Panc1 (cell line): ENCODE data around the gene GCN1. TPM values are rescaled to one million over a fixed set of nuclear protein-coding genes. Genes with fewer than 3 reads are reported as not detected.

Experiments
- ATAC-seq: fragments of 200-7000 bp; cut with Tn5 transposase; 2 replicates; pipeline ENCODE4 v1.9.1; 2020; ENCODE audit warnings: mild to moderate bottlenecking, moderate library complexity
- BruUV-seq: library from RNA; stranded (reverse); fragments of 400-500 nt; replicated peaks from 2 replicates; lab custom pipeline; 2021; lab: Mats Ljungman, UMichigan
- CTCF ChIA-PET: fragments of 300-600 bp; sonication (Branson Sonifier 250); formaldehyde crosslinking; loops from one replicate; lab custom pipeline; 2022; ENCODE audit warnings: antibody characterized with exemption; lab: Charles Lee
- POLR2A ChIA-PET: fragments of 300-600 bp; sonication (Branson Sonifier 250); formaldehyde crosslinking; loops from one replicate; lab custom pipeline; 2022; ENCODE audit warnings: antibody characterized with exemption; lab: Charles Lee
- DNase-seq: peaks from one replicate; pipeline ENCODE4 v3.0.0-alpha.2; 2010; ENCODE audit warnings: low read depth, low spot score
- H3K27ac ChIP-seq: 2 replicates; pipeline ENCODE4 v1.5.1; 2011; ENCODE audit warnings: mild to moderate bottlenecking, low read length, inconsistent platforms
- H3K27me3 ChIP-seq: fragments of 200-500 bp; sonication (Bioruptor generic); 2 replicates; pipeline ENCODE4 v1.6.0; 2014; ENCODE audit warnings: low read length, inconsistent platforms; ENCODE audit not compliant: control insufficient read depth, insufficient read depth
- H3K36me3 ChIP-seq: fragments of 200-500 bp; sonication (Bioruptor generic); 2 replicates; pipeline ENCODE4 v1.5.1; 2014; ENCODE audit warnings: inconsistent platforms, mild to moderate bottlenecking, low read length, moderate library complexity; ENCODE audit not compliant: control insufficient read depth, insufficient read depth
- H3K4me1 ChIP-seq: 2 replicates; pipeline ENCODE4 v1.5.1; 2011; ENCODE audit warnings: inconsistent platforms, mild to moderate bottlenecking, low read length, moderate library complexity; ENCODE audit not compliant: control insufficient read depth, insufficient read depth
- H3K4me3 ChIP-seq, 2 experiments: 2 replicates each; pipeline ENCODE4 v1.5.1; 2011 to 2012; ENCODE audit warnings: low read depth in 2 of 2, low read length in 2 of 2, mild to moderate bottlenecking in 2 of 2, inconsistent platforms in 1 of 2, moderate library complexity in 1 of 2
- H3K9me3 ChIP-seq: fragments of 200-500 bp; sonication (Bioruptor generic); 2 replicates; pipeline ENCODE4 v1.5.1; 2014; ENCODE audit warnings: low read depth, mild to moderate bottlenecking, inconsistent platforms, low read length, moderate library complexity; ENCODE audit not compliant: control insufficient read depth, insufficient read depth
- CTCF ChIP-seq: fragments of 450-650 bp; IDR thresholded peaks from 2 replicates; pipeline ENCODE4 v1.5.1; 2017; ENCODE audit warnings: mild to moderate bottlenecking
- POLR2AphosphoS5 ChIP-seq: IDR thresholded peaks from 2 replicates; pipeline ENCODE4 v1.6.1; 2012; ENCODE audit warnings: mild to moderate bottlenecking, low read depth, low read length, moderate library complexity
- SIN3A ChIP-seq: IDR thresholded peaks from 2 replicates; pipeline ENCODE4 v1.6.1; 2012; ENCODE audit warnings: low read depth, mild to moderate bottlenecking, low read length, moderate library complexity, borderline replicate concordance; ENCODE audit not compliant: insufficient read depth
- TCF7L2 ChIP-seq: IDR thresholded peaks from 2 replicates; pipeline ENCODE4 v1.6.1; 2011; ENCODE audit warnings: mild to moderate bottlenecking, low read depth, low read length, inconsistent platforms
- in situ Hi-C: cut with HindIII; loops from 2 replicates; pipeline ENCODE4 v1.10.0; 2016; ENCODE audit warnings: low sequenced_read_pairs, low pct_unique_long_range_greater_than_20kb
- intact Hi-C: fragments of 100-400 bp; cut with micrococcal nuclease; formaldehyde crosslinking; loops from one replicate; pipeline ENCODE4 v1.10.0; 2022; ENCODE audit not compliant: unreplicated experiment
- total RNA-seq: library from RNA; stranded (reverse); gene quantifications from one replicate; pipeline ENCODE4 v1.2.1, GENCODE V29; 2021; ENCODE audit not compliant: unreplicated experiment
- TF ChIP-seq, protein P1 (sequence below), 2 experiments: IDR thresholded peaks; 2 replicates each; pipeline ENCODE4 v1.6.1; 2011 to 2012; ENCODE audit warnings: low read depth in 2 of 2, control low read depth in 1 of 2, low read length in 1 of 2, mild to moderate bottlenecking in 1 of 2, moderate library complexity in 1 of 2; ENCODE audit not compliant: insufficient read depth in 1 of 2

Gene GCN1
- total RNA-seq, 1 experiment from 2014 or later: 175 TPM

GRCh38 chr12:120235369-120236323 lies 41.1 kb upstream of the GCN1 start:
- no peak for ATAC-seq
- no TSS peak for BruUV-seq
- H3K4me1 ChIP-seq: peaks cover 96% of the 10 kb centered on the region
- ChIA-PET CTCF (interaction anchor here (0.7 to 1.7 kb wide), 8 partner anchors 10 to 30 kb away, joined by 3 to 5 read pairs (median 3); partner anchors contain the start of gene PXN), POLR2A (interaction anchor here (0.6 to 1.6 kb wide), 6 partner anchors 10 to 56 kb away, joined by 3 to 11 read pairs (median 4); partner anchors contain the start of genes RNU4-2 and RPLP0)
- H3K27ac ChIP-seq: peak overlapping the region; percentile 100
- intact Hi-C loops (no loop called here), in situ Hi-C loops (no loop called here)
- H3K9me3 ChIP-seq: no peaks in the 10 kb centered on the region
- no peaks in the 10 kb centered on the region for H3K36me3 ChIP-seq
- TF ChIP-seq SIN3A (no peak), POLR2AphosphoS5 (no peak), CTCF (no peak), TCF7L2 (no peak)
- TF ChIP-seq, protein P1, sequence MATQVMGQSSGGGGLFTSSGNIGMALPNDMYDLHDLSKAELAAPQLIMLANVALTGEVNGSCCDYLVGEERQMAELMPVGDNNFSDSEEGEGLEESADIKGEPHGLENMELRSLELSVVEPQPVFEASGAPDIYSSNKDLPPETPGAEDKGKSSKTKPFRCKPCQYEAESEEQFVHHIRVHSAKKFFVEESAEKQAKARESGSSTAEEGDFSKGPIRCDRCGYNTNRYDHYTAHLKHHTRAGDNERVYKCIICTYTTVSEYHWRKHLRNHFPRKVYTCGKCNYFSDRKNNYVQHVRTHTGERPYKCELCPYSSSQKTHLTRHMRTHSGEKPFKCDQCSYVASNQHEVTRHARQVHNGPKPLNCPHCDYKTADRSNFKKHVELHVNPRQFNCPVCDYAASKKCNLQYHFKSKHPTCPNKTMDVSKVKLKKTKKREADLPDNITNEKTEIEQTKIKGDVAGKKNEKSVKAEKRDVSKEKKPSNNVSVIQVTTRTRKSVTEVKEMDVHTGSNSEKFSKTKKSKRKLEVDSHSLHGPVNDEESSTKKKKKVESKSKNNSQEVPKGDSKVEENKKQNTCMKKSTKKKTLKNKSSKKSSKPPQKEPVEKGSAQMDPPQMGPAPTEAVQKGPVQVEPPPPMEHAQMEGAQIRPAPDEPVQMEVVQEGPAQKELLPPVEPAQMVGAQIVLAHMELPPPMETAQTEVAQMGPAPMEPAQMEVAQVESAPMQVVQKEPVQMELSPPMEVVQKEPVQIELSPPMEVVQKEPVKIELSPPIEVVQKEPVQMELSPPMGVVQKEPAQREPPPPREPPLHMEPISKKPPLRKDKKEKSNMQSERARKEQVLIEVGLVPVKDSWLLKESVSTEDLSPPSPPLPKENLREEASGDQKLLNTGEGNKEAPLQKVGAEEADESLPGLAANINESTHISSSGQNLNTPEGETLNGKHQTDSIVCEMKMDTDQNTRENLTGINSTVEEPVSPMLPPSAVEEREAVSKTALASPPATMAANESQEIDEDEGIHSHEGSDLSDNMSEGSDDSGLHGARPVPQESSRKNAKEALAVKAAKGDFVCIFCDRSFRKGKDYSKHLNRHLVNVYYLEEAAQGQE (IDR thresholded peaks at IDR 0.05; ENCODE audit: insufficient read depth in 1 of 2, low read depth in 2 of 2, low read length in 1 of 2): no peak
- DNase-seq: no peak
- no peak overlapping the region for H3K4me3 ChIP-seq
- H3K27me3 ChIP-seq: no peaks in the 10 kb centered on the region

- intact Hi-C loops (no loop called here), in situ Hi-C loops (no loop called here)
- ChIA-PET CTCF (interaction anchor here (0.8 to 1.7 kb wide), 5 partner anchors 14 to 31 kb away, joined by 3 to 5 read pairs (median 4); partner anchors contain the start of gene PXN), POLR2A (interaction anchor here (0.6 to 1.6 kb wide), 5 partner anchors 11 to 57 kb away, joined by 3 to 11 read pairs (median 5); partner anchors contain the start of genes RNU4-2 and RPLP0)
- Histone ChIP-seq H3K4me3 (no peak overlapping the region), H3K36me3 (no peaks in the 10 kb centered on the region), H3K27ac (peak overlapping the region; percentile 100), H3K9me3 (no peaks in the 10 kb centered on the region), H3K4me1 (peaks cover 95% of the 10 kb centered on the region), H3K27me3 (no peaks in the 10 kb centered on the region)
- TF ChIP-seq CTCF (peak; percentile 25), POLR2AphosphoS5 (peak; percentile 71), TCF7L2 (no peak), SIN3A (0 out of 2 replicates have a peak, but pooled peaks have one; percentile 82)
- TF ChIP-seq, protein P1 (IDR thresholded peaks at IDR 0.05; ENCODE audit: insufficient read depth in 1 of 2, low read depth in 2 of 2, low read length in 1 of 2): 0 out of 4 replicates have a peak, but pooled peaks of 1 of the 2 experiments have one; percentile 11
- BruUV-seq: no TSS peak
- ATAC-seq: peak; percentile 40
- DNase-seq: peak; percentile 90
Observed at GRCh38 chr12:120234643-120235368, 40.3 kb upstream of the GCN1 start.
